Activated T-cell treated with anti-CD3 and anti-CD28 coated beads, Interleukin-2, amount 50 U/mL, for 72 hours (primary cell): ENCODE measurements around the gene KAT6B. TPM values are rescaled to one million over a fixed set of nuclear protein-coding genes. Genes with fewer than 3 reads are reported as not detected.

Source experiments
- ATAC-seq, 2 donors: fragments of 150-1000 bp; cut with Tn5 transposase; replicated peaks in 1 of 2; 2 replicates each; pipeline ENCODE4 v1.10.0; 2021; ENCODE audit warnings: moderate library complexity in 2 of 2, mild to moderate bottlenecking in 1 of 2
- DNase-seq, 2 donors: peaks; one replicate each; pipeline ENCODE4 v3.0.0; 2021 to 2022; ENCODE audit warnings: mixed read lengths in 1 of 2
- H3K27ac Mint-ChIP-seq: one replicate; pipeline ENCODE4 v1.8.0; 2022; ENCODE audit warnings: mild to moderate bottlenecking, moderate library complexity, mixed read lengths
- H3K27me3 Mint-ChIP-seq: one replicate; pipeline ENCODE4 v1.8.0; 2022; ENCODE audit warnings: low read depth, mixed read lengths
- H3K36me3 Mint-ChIP-seq, 2 donors: one replicate each; pipeline ENCODE4 v1.8.0; 2022; ENCODE audit warnings: mixed read lengths in 2 of 2, mild to moderate bottlenecking in 1 of 2; ENCODE audit not compliant: insufficient read depth in 2 of 2
- H3K4me1 Mint-ChIP-seq: one replicate; pipeline ENCODE4 v1.8.0; 2022; ENCODE audit warnings: low read depth, mixed read lengths
- H3K4me3 Mint-ChIP-seq, 2 donors: one replicate each; pipeline ENCODE4 v1.8.0; 2022; ENCODE audit warnings: mild to moderate bottlenecking in 2 of 2, mixed read lengths in 2 of 2, moderate library complexity in 2 of 2
- H3K9me3 Mint-ChIP-seq, 2 donors: one replicate each; pipeline ENCODE4 v1.8.0; 2022; ENCODE audit warnings: mixed read lengths in 2 of 2
- total RNA-seq, 2 donors: library from RNA; stranded (reverse); gene quantifications; one replicate each; pipeline ENCODE4 v1.2.3, GENCODE V29; 2022

Gene KAT6B
- total RNA-seq, 2 donors from 2014 or later: 27.9 to 29.8 TPM

DNA sequence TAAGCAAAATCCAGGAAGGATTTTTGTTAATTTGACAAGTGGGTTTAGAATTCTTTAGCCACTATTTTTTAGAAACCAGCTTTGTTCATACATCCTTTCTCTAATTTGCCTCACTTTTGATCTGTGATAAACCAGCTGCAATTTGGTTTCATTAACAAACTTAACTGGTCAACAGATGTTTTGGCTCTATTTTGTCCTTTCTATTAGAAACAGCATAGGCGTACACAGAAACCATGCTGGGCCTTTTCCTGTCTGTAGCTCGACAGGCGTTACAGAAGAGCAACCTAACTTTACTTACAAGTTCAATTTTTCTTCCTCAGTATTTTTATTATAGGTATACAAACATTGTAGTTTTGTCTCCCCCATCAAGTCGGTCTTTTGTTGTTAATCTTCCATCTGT, 28.2 kb downstream of the KAT6B start:
- H3K4me1 Mint-ChIP-seq: peaks cover 43% of the 10 kb centered on the region
- H3K27me3 Mint-ChIP-seq: no peaks in the 10 kb centered on the region
- no peak for ATAC-seq

DNA sequence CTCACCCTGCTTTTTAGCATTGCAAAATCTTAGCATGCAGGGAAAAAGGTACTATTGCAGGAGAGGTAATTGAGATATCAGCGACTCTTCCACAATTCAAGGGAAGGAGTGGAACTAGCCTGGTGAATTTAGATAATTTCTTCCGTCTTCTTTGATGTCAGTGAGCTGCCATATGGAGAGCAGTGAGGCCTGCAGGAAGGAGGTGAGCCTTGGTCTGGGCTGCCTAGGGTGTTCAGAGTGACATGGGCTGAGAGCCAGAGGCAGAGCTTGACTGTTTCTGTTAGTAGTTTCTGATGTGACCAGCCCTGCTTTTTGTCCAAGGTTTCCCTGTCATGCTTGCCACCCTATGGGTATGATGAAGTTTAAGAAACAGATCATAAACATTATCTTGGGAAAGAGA, 28.6 kb downstream of the KAT6B start:
- Mint-ChIP-seq H3K4me1 (peaks cover 43% of the 10 kb centered on the region), H3K27ac (peak overlapping the region; percentile 94)
- DNase-seq: peak in 1 of 2 donors; percentile 6

More for the DNA sequence above, 28.2 kb downstream of the KAT6B start:
- peaks cover 2 to 6% of the 10 kb centered on the region in 2 donors for H3K36me3 Mint-ChIP-seq
- H3K4me3 Mint-ChIP-seq: peak overlapping the region; percentile 49 to 74
- H3K27ac Mint-ChIP-seq: peak overlapping the region; percentile 94
- no peaks in the 10 kb centered on the region for H3K9me3 Mint-ChIP-seq
- DNase-seq: no peak

DNA sequence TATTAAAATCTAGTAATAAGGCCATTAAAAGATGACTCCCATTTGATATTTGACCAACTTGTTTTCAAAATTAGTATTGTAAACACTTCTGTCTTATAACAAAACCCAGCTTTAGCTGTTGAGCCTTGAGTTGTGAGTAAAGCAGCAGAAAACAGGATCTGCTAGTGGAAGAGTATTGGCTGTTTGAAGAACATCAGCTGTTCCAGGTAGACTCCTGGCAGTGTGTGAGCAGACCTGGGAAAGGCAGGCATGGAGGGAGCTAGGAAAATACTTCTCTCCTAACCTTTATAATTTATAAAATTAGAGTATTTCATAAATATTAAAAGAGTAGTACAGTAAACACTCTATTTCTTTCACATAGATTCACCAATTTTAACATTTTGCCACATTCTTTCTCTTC, 29.0 kb downstream of the KAT6B start:
- peak overlapping the region; percentile 94 for H3K27ac Mint-ChIP-seq
- peaks cover 2 to 6% of the 10 kb centered on the region in 2 donors for H3K36me3 Mint-ChIP-seq
- DNase-seq: no peak

More for the DNA sequence above, 28.6 kb downstream of the KAT6B start:
- no peaks in the 10 kb centered on the region for H3K9me3 Mint-ChIP-seq
- H3K27me3 Mint-ChIP-seq: no peaks in the 10 kb centered on the region
- peak overlapping the region; percentile 49 to 74 for H3K4me3 Mint-ChIP-seq
- H3K36me3 Mint-ChIP-seq: peaks cover 2 to 6% of the 10 kb centered on the region in 2 donors
- ATAC-seq: peak in 1 of 2 donors; percentile 58

DNA sequence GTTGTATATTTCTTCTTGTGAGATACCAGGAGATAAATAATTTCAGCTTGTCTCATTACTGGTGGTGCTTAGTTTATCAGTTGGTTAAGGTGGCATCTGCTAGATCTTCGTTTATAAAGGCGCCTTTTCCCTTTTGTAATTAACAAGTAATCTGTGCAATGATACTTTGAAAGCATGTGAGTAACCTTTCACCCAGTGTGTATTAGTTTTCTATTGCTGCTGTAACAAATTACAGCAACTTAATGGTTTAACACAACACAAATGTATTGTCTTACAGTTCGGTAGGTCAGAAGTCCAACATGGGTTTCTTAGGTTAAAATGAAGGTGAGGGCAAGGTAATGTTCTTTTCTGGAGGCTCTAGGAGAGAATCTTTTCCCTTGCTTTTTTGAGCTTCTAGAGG, 30.5 kb downstream of the KAT6B start:
- no peak for ATAC-seq
- no peak for DNase-seq
- Mint-ChIP-seq H3K36me3 (peaks cover 2 to 6% of the 10 kb centered on the region in 2 donors), H3K27ac (no peak overlapping the region), H3K4me1 (peaks cover 40% of the 10 kb centered on the region), H3K9me3 (no peaks in the 10 kb centered on the region), H3K27me3 (no peaks in the 10 kb centered on the region), H3K4me3 (no peak overlapping the region)

More for the DNA sequence above, 29.0 kb downstream of the KAT6B start:
- H3K4me3 Mint-ChIP-seq: peak overlapping the region; percentile 49 to 74
- H3K27me3 Mint-ChIP-seq: no peaks in the 10 kb centered on the region
- no peaks in the 10 kb centered on the region for H3K9me3 Mint-ChIP-seq
- H3K4me1 Mint-ChIP-seq: peaks cover 43% of the 10 kb centered on the region
- ATAC-seq: no peak

DNA sequence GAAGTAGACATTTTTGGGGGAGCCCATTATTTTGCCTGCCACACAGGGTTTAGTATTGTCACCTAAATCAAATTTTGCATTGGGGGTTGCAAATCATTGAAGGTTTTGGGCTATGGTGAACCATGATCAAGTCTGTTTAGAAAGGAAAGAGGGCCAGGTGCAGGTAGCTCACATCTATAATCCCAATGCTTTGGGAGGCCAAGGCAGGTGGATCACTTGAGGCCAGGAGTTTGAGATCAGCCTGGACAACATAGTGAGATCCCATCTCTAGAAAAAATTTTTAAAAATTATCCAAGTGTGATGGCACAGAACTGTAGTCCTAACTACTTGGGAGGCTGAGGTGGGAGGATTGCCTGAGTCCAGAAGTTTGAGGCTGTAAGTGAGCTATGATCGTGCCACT, 31.2 kb downstream of the KAT6B start:
- Mint-ChIP-seq H3K4me1 (peaks cover 33% of the 10 kb centered on the region), H3K4me3 (no peak overlapping the region), H3K27me3 (no peaks in the 10 kb centered on the region)

DNA sequence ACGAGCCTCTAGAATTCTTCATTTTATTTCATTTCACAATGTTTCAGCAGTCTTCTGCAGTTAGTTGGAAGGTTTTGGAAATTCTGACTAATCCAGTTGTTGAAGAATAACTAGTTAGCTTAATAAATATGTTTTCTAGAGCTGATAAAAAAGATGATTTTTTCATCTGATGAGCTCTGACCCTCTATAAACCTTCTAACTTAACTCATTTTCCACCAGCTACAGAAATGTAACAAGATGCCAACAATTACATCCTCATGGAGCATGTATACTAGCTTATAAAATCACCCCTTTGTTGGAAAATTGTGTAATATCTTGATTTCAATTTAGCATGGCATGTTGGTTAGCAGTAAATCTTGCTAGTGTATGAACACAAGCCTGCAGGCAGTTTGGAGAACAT, 33.1 kb downstream of the KAT6B start:
- Mint-ChIP-seq H3K36me3 (peaks cover 2 to 6% of the 10 kb centered on the region in 2 donors), H3K4me1 (peaks cover 20% of the 10 kb centered on the region), H3K27me3 (no peaks in the 10 kb centered on the region), H3K27ac (no peak overlapping the region), H3K4me3 (no peak overlapping the region), H3K9me3 (no peaks in the 10 kb centered on the region)
- DNase-seq: no peak
- ATAC-seq: no peak

More for the DNA sequence above, 31.2 kb downstream of the KAT6B start:
- no peak for ATAC-seq
- no peak for DNase-seq
- Mint-ChIP-seq H3K27ac (no peak overlapping the region), H3K9me3 (no peaks in the 10 kb centered on the region), H3K36me3 (peaks cover 2 to 6% of the 10 kb centered on the region in 2 donors)

DNA sequence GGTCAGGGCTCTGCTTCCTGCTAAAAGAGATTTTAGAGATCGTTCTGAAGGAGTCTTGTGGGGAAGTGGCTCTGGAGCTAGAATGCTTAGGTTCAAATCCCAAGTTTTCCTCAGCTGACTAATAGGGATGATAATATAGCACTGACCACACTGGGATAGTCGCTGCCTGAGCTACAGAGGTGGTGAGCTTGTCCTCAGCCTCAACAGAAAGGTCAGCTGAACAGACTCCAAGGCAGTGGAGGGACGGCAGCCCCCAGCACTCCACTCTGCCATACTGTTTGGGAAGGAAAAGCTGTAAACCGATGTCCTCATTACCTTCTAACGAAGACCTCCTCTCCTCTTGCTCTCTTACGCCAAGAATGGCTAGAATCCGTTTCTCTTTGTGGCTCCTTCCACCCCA, 36.2 kb downstream of the KAT6B start:
- H3K9me3 Mint-ChIP-seq: no peaks in the 10 kb centered on the region
- H3K27me3 Mint-ChIP-seq: no peaks in the 10 kb centered on the region
- H3K27ac Mint-ChIP-seq: no peak overlapping the region
- no peak for ATAC-seq
- H3K4me3 Mint-ChIP-seq: no peak overlapping the region
- DNase-seq: no peak
- H3K4me1 Mint-ChIP-seq: peaks cover 17% of the 10 kb centered on the region
- no peaks in the 10 kb centered on the region for H3K36me3 Mint-ChIP-seq

DNA sequence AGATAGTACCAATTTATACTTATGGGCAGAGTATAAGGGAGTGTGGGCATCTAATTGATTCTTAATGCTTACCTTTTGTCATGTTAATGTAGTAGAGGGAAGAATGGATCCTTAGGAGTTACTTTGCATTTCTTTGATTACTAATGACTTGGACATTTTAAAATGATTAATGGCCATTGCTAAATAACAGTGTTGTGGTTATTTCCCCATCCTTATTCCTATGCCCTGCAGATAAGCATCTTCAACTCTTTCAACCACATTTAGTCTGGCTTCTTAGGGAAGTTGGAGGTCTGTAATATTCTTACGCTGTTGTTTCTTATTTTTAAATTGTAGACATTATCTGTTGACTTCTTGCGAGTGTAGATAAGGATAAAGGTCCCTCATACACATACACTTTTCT, 37.2 kb downstream of the KAT6B start:
- H3K27me3 Mint-ChIP-seq: no peaks in the 10 kb centered on the region
- DNase-seq: no peak
- no peaks in the 10 kb centered on the region for H3K36me3 Mint-ChIP-seq
- H3K27ac Mint-ChIP-seq: no peak overlapping the region
- ATAC-seq: no peak
- no peaks in the 10 kb centered on the region for H3K9me3 Mint-ChIP-seq
- H3K4me1 Mint-ChIP-seq: peaks cover 20% of the 10 kb centered on the region
- no peak overlapping the region for H3K4me3 Mint-ChIP-seq

DNA sequence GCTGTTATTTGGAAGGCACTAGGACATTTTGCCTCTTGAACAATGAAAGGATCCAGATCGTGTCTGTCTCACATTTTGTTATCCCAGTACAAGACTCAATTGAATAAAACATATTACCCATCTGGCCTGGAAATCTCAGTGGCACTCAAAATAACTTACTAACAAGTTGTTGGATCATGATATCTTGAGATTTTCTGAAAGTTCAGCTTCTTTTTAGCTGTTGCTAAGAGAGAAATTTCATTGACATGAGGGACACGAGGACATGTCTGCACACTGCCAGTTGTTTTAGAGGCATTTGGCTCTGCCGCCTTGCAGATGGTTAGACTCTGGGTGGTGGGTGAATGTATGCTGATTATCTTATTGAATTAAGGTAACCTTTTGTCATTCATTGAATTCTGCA, 41.0 kb downstream of the KAT6B start:
- no peak for ATAC-seq
- H3K27ac Mint-ChIP-seq: no peak overlapping the region
- no peak for DNase-seq
- no peaks in the 10 kb centered on the region for H3K36me3 Mint-ChIP-seq
- no peaks in the 10 kb centered on the region for H3K27me3 Mint-ChIP-seq
- peaks cover 40% of the 10 kb centered on the region for H3K4me1 Mint-ChIP-seq
- no peak overlapping the region for H3K4me3 Mint-ChIP-seq
- H3K9me3 Mint-ChIP-seq: no peaks in the 10 kb centered on the region

DNA sequence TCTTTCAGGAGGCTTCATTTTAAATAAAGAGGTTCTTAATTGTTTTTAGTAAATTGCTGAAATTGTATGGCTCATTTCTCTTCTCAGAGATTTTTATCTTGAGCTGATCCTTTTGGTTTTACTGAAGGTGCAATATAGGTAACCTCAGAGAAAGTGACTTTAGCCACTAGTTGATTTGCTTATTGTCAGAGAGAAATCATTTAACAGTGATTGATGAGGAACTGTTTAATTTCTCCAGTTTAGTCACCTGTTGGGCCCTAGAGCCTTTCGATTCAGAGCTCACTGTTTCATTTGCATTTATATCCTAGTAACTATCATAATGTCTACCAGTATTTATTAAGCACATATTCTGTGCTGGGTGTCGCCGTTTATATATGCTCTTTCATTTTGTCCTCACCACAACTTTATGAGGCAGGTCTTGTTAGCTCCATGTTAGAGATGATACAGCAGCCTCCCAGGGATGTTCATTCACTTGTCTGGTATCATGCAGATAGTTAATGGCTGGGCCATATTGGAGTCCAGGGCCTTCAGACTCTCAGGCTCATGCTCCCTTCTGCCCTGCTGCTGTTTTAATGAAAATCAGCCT, 42.1 kb downstream of the KAT6B start:
- Mint-ChIP-seq H3K4me3 (no peak overlapping the region), H3K27ac (no peak overlapping the region), H3K36me3 (no peaks in the 10 kb centered on the region), H3K9me3 (no peaks in the 10 kb centered on the region), H3K4me1 (peaks cover 51% of the 10 kb centered on the region), H3K27me3 (no peaks in the 10 kb centered on the region)
- ATAC-seq (no peak), DNase-seq (no peak)

DNA sequence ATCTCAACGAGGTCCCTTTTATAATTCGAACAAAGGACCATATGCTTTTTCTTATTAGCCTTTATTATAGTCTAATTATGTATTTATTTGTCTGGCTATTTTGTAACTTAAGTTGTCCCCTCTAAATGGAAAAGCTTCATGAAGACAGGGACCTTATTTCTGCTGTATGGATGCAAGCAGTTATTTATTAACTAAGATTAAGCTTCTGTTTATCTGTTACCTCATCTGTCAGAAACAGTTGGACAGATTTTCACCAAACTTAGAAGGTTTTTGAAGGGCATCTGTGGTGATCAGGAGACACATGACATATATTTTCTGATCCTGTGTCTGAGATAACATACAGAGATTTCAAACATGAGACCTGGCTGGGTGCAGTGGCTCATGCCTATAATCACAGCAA, 43.2 kb downstream of the KAT6B start:
- Mint-ChIP-seq H3K36me3 (no peaks in the 10 kb centered on the region), H3K27ac (no peak overlapping the region), H3K4me3 (no peak overlapping the region), H3K9me3 (no peaks in the 10 kb centered on the region), H3K4me1 (peaks cover 63% of the 10 kb centered on the region), H3K27me3 (no peaks in the 10 kb centered on the region)
- DNase-seq (no peak), ATAC-seq (no peak)

DNA sequence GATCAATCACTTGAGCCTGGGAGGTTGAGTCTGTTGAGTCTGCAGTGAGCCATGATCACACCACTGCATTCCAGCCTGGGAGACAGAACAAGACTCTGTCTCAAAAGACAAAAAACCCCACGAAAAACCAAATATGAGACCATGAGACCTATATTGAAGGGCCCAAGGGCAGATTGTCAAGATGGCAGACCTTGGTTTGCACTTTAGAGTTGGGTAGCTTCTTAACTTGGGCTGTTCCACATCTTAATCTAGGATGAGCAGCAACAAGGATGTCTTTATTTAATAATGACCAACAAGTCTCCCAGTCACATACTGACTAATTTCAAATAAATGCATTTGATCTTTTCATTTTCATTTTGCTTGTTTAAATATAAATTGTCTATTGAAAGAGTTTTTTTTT, 43.8 kb downstream of the KAT6B start:
- Mint-ChIP-seq H3K9me3 (no peaks in the 10 kb centered on the region), H3K4me3 (no peak overlapping the region), H3K4me1 (peaks cover 63% of the 10 kb centered on the region), H3K27ac (no peak overlapping the region), H3K27me3 (no peaks in the 10 kb centered on the region), H3K36me3 (no peaks in the 10 kb centered on the region)
- no peak for DNase-seq
- no peak for ATAC-seq

DNA sequence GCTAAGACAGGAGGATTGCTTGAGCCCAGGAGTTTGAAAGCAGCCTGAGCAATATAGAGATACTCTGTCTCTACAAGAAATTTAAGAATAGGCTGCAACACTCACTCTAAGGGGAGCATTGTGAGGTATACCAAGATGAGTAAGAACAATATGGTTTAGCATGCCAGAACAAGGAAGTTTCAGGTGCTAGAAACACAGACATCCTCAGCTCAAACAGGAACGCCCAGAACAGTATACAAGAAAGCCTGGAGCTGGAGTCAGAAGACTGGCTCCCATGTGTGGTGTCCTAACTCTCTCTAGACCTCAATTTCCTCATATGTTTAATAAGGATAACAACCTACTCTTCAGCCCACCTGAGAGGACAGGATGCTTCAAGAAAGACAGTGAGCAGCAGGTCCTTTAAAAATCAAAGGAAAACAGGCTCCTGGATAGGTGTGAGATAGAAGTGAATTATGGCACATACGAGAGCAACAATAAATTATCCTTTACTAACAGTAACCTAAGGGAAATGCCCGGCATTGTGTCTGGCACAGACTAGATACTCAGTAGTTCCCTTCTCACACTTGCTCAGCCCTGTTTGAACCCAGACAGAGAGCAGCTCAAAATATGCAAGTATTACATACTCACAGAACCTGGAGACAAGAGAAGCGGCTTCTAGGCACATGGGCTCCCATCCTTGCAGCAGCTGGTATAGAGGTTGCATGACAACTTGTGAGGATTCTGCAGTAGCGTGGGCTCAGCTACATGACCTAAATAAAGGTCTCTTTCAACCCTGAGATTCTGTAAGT, 45.4 kb downstream of the KAT6B start:
- H3K27me3 Mint-ChIP-seq: no peaks in the 10 kb centered on the region
- no peaks in the 10 kb centered on the region for H3K9me3 Mint-ChIP-seq
- H3K4me1 Mint-ChIP-seq: peaks cover 58% of the 10 kb centered on the region
- peak overlapping the region; percentile 59 to 61 for H3K4me3 Mint-ChIP-seq
- ATAC-seq (peak; percentile 93 to 94), DNase-seq (peak in 1 of 2 donors; percentile 18)
- peak overlapping the region; percentile 24 for H3K27ac Mint-ChIP-seq
- H3K36me3 Mint-ChIP-seq: no peaks in the 10 kb centered on the region
